Measurements from ENCODE around the gene TSPAN12.

GRCh38 chr7:120743128-120743527, 114.8 kb downstream of the TSPAN12 start:
- TF ChIP-seq, protein P1, sequence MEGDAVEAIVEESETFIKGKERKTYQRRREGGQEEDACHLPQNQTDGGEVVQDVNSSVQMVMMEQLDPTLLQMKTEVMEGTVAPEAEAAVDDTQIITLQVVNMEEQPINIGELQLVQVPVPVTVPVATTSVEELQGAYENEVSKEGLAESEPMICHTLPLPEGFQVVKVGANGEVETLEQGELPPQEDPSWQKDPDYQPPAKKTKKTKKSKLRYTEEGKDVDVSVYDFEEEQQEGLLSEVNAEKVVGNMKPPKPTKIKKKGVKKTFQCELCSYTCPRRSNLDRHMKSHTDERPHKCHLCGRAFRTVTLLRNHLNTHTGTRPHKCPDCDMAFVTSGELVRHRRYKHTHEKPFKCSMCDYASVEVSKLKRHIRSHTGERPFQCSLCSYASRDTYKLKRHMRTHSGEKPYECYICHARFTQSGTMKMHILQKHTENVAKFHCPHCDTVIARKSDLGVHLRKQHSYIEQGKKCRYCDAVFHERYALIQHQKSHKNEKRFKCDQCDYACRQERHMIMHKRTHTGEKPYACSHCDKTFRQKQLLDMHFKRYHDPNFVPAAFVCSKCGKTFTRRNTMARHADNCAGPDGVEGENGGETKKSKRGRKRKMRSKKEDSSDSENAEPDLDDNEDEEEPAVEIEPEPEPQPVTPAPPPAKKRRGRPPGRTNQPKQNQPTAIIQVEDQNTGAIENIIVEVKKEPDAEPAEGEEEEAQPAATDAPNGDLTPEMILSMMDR (IDR thresholded peaks at IDR 0.05), result no peak
- TF ChIP-seq EP300 (IDR thresholded peaks at IDR 0.05), result no peak
